Stimulated activated naive B cell treated with anti-CD40 and anti-IgM and Interleukin-4, amounts not matched to agents 10 μg/mL and 1 μg/mL and 100 μg/mL, for 72 hours (primary cell): Measurements from ENCODE around the gene FCGR3A.
A peak's percentile ranks its signal among the peaks of the same experiment; 100 is the strongest.
"Not testable (repeated sequence)": the region's sequence is repeated elsewhere in the genome, so short reads cannot be mapped to it uniquely, and the experiment has no call there.

ENCODE experiments used
- ATAC-seq, 2 donors: fragments of 150-1000 bp; cut with Tn5 transposase; replicated peaks; 2 replicates each; pipeline ENCODE4 v1.10.0; 2021; ENCODE audit warnings: moderate library complexity in 1 of 2
- DNase-seq: peaks from one replicate; pipeline ENCODE4 v3.0.0; 2021
- H3K27ac Mint-ChIP-seq: one replicate; pipeline ENCODE4 v1.8.0; 2022; ENCODE audit warnings: mild to moderate bottlenecking, mixed read lengths
- H3K27me3 Mint-ChIP-seq, 2 donors: one replicate each; pipeline ENCODE4 v1.8.0; 2022; ENCODE audit warnings: mixed read lengths in 2 of 2
- H3K36me3 Mint-ChIP-seq, 2 donors: one replicate each; pipeline ENCODE4 v1.8.0; 2022; ENCODE audit warnings: mixed read lengths in 2 of 2, mild to moderate bottlenecking in 1 of 2
- H3K4me1 Mint-ChIP-seq, 2 donors: one replicate each; pipeline ENCODE4 v1.8.0; 2022; ENCODE audit warnings: mixed read lengths in 2 of 2, mild to moderate bottlenecking in 1 of 2
- H3K4me3 Mint-ChIP-seq, 2 donors: one replicate each; pipeline ENCODE4 v1.8.0; 2022; ENCODE audit warnings: mild to moderate bottlenecking in 2 of 2, mixed read lengths in 2 of 2, moderate library complexity in 1 of 2
- H3K9me3 Mint-ChIP-seq, 2 donors: one replicate each; pipeline ENCODE4 v1.8.0; 2022; ENCODE audit warnings: mixed read lengths in 2 of 2, mild to moderate bottlenecking in 1 of 2

The FCGR3A gene

DNA sequence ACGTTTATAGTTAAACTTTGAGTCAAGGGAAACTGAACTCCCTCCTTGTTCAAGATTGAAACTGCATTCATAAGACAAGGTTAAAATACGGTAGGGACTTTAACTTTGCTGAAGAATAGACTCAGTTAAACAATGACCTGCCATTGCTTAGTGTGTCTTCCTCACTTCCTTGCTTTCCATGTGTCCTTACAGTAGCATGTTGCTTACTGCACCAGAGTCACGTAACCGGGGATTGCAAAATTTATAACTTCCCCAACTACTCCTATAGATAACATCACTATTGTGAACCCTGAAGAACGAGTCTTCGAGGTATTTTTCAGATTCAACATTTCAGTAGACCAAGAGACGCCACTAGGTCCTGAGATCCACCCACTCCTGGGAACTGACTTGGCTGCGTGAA lies 22.1 kb upstream of the FCGR3A start:
- not testable (repeated sequence) for H3K27me3 Mint-ChIP-seq, H3K4me1 Mint-ChIP-seq, H3K9me3 Mint-ChIP-seq, H3K27ac Mint-ChIP-seq, H3K36me3 Mint-ChIP-seq, H3K4me3 Mint-ChIP-seq, DNase-seq
- peak in 1 of 2 donors; percentile 29 for ATAC-seq

DNA sequence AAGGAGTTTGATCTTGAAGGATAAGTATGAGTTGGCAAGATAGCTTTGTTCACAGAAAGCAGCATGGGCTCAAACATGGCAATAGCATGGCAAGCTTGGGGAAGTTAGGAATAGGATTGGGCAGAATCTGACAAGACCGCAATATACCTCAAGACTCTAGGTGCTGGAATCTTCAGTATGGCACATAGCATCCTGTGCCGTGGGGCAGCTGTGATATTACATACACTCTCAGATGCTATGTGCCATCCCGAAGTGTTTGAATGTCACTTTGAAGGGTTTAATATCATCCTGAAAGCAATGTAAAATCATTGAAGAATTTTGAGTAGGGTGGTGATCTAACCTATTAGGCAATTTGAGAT lies 17.0 kb upstream of the FCGR3A start:
- peak in 1 of 2 donors; percentile 29 for ATAC-seq
- DNase-seq, H3K36me3 Mint-ChIP-seq, H3K9me3 Mint-ChIP-seq, H3K27ac Mint-ChIP-seq, H3K4me3 Mint-ChIP-seq, H3K4me1 Mint-ChIP-seq, H3K27me3 Mint-ChIP-seq: not testable (repeated sequence)

DNA sequence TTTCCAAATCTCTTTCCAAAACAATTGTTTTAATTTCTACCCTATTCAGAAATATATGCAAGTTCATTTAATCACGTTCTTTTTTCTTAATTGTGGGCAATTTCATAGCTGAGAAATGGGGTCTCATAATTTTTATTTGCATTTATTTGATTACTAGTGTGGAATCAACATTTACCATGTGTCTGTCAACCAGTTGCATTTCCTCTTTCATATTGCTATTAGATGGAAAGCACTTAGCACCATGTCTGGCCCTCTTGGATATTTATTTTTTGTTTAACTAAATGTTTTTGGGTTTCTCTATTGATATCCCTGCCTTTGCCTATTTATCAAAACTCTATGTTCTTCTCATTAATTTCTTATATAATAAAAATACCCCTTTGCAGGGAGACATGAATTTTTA lies 13.9 kb upstream of the FCGR3A start:
- peaks cover 12 to 18% of the 10 kb centered on the region in 2 donors for H3K4me1 Mint-ChIP-seq
- not testable (repeated sequence) for H3K36me3 Mint-ChIP-seq, H3K27ac Mint-ChIP-seq, H3K9me3 Mint-ChIP-seq, H3K4me3 Mint-ChIP-seq, ATAC-seq, H3K27me3 Mint-ChIP-seq, DNase-seq

DNA sequence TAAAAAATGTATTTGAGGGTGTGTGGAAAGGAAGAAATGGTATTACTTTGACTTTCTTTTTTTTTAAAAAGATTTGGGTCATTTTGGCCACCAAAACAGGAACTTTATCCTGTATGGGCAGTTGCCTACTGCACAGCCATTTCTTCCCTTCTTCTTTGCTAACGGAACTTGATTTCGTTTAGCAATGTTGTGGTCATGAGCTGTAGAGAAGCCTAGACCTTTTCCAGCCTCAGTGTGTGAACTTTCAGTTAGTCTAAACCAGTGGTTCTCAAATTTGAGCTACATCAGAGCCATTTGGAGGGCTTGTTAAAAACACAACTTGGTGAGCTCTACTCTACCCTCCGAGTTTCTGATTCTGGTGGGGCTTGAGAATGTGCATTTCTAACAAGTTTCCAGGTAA lies 12.8 kb upstream of the FCGR3A start:
- not testable (repeated sequence) for DNase-seq, ATAC-seq, H3K9me3 Mint-ChIP-seq, H3K27ac Mint-ChIP-seq, H3K4me3 Mint-ChIP-seq, H3K27me3 Mint-ChIP-seq, H3K36me3 Mint-ChIP-seq
- H3K4me1 Mint-ChIP-seq: peaks cover 12 to 18% of the 10 kb centered on the region in 2 donors

DNA sequence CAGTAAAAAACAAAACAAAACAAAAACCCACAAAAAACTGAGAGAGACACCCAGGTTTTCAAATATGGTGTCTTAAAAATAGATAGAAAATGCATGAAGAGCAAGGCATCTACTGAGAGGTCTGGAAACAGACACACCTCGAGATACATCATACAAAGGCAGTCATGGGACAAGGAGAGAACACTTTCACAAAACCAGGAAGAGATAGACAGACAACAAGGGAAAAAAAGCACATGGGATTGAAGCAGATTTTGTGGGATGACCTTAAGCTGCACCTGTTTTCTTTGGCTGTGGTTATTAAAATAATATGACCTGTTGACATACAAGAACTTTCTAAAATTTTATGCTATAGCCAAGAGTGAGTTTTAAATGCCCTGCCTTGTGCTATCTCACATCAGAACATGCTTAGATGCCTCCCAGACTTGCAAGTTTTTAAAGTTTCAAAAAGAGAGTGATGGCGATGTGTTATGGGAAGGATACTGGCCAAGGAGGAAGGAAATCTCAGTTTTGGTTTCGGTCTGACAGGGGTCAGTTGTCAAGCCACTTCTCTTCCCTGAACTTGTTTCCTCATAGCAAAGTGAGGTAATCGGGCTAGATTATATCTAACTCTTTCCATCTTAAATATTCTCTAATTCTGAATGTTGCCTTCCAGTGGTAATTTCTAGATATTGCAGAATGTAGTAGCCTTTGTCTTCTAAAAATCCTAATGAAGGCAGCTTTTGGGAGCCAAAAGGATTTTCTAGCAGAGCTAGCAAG lies 11.5 kb upstream of the FCGR3A start:
- H3K27me3 Mint-ChIP-seq, H3K4me3 Mint-ChIP-seq, H3K36me3 Mint-ChIP-seq, H3K9me3 Mint-ChIP-seq: not testable (repeated sequence)
- Mint-ChIP-seq H3K27ac (peak overlapping the region; percentile 1), H3K4me1 (peaks cover 8 to 14% of the 10 kb centered on the region in 2 donors)
- ATAC-seq (peak; percentile 83 to 91), DNase-seq (peak; percentile 30)

DNA sequence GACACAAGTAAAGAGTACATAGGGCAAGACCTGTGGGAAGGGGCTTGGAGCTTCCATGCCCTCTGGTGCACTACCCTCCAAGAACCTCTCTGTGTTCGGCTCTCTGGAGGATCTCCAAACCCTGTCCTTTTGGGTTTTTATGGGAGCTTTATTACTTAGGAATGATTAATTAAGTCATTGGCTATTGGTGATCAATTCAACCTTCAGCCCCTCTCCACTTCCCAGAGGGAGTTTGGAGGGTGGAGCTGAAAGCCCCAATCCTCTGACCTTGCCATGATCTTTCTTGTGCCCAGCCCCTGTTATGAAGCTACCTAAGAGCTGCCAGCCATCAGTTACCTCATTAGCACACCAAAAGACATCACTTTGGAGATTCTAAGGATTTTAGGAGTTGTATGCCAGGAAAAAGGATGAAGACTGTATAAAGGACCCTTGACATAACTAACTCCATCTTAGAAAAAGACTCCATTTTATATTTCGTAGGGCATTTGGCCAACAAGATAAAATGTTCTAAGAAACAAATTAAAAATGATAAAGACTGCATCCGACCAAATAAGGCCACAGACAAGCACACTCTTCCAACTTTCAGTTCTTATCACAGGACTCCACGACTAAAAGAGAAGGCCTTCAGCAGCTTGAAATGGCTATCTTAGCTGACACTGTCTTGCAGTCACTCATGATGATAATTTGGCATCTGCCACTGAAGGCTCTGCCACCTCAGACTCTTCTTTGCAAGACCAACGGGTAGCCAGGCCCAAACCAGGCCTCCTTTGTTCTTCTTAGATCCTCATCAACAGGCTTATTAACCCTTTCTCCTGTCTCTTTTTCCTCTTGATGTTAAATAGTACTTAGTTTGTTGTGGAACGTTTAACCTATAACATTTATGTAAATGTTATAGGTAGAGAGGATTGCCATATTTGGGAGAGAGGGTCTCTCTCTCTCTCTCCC lies 8.2 kb upstream of the FCGR3A start:
- peaks cover 15 to 29% of the 10 kb centered on the region in 2 donors for H3K4me1 Mint-ChIP-seq
- not testable (repeated sequence) for H3K27me3 Mint-ChIP-seq, H3K4me3 Mint-ChIP-seq, H3K9me3 Mint-ChIP-seq, ATAC-seq, H3K36me3 Mint-ChIP-seq, H3K27ac Mint-ChIP-seq, DNase-seq

DNA sequence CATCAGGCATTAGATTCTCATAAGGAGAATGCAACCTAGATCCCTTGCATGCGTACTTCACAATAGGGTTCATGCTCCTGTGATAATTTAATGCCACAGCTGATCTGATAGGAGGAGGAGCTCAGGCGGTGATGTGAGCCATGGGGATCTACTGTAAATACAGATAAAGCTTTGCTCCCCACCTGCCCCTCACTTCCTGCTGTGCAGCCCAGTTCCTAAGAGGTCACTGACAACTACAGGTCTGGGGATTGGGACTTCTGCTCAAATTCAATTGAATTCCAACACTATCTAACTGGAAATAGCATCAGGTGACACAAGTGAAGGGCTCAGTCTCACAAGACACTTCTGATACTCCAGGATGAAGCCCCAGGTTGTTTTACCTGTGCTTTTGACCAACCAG lies 7.4 kb upstream of the FCGR3A start:
- H3K9me3 Mint-ChIP-seq, H3K27ac Mint-ChIP-seq, H3K4me3 Mint-ChIP-seq, ATAC-seq, H3K36me3 Mint-ChIP-seq, H3K27me3 Mint-ChIP-seq, DNase-seq: not testable (repeated sequence)
- H3K4me1 Mint-ChIP-seq: peaks cover 15 to 29% of the 10 kb centered on the region in 2 donors

DNA sequence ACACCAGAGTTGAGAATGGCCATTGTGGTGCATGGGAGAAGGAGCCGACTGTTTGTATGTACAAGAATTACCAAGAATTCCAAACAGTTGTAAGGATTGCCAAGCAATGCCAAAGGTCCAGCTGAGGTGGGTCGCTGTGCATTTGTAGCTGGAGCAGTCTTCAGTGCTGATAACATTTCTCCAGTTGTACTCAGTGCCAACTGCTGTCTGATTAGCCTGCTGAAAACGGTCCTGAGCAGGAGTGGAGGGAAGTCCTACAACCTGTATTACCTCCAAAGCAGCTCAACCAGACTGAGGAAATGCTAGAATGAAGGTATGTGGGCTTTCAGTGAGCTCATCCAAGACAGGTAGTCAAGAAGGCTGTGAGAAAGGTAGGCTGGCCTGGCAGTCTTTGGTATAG lies 6.5 kb upstream of the FCGR3A start:
- H3K9me3 Mint-ChIP-seq, H3K27ac Mint-ChIP-seq, ATAC-seq, H3K27me3 Mint-ChIP-seq, DNase-seq, H3K36me3 Mint-ChIP-seq, H3K4me3 Mint-ChIP-seq: not testable (repeated sequence)
- H3K4me1 Mint-ChIP-seq: peaks cover 13 to 25% of the 10 kb centered on the region in 2 donors

DNA sequence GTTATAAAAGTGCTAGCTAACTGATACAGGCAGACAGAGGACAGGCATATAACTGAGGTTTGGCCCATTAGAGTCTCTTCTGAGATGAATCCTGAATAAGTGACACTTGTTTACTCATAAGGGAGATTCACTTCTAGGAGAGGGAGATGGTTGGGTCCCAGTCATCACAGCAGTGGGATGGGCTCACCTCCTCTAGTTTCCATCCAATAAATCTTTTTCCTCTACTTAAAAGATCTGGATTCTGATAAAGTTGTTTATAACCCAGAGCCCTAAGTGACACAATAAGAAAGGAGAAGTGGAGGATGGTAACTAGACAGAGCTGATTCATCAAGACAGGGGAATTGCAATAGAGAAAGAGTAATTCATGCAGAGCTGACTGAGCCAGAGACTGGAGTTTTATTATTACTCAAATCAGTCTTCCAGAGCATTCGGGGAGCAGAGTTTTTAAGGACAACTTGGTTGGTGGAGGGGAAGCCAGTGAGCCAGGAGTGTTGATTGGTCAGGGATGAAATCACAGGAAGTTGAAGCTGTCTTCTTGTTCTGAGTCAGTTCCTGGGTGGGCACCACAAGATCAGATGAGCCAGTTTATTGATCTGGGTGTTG lies 5.3 kb upstream of the FCGR3A start:
- not testable (repeated sequence) for H3K4me3 Mint-ChIP-seq, H3K9me3 Mint-ChIP-seq, H3K27me3 Mint-ChIP-seq, H3K36me3 Mint-ChIP-seq
- ATAC-seq: peak; percentile 98 to 99
- H3K27ac Mint-ChIP-seq: peak overlapping the region; percentile 20
- H3K4me1 Mint-ChIP-seq: peaks cover 9 to 19% of the 10 kb centered on the region in 2 donors
- peak; percentile 49 for DNase-seq

DNA sequence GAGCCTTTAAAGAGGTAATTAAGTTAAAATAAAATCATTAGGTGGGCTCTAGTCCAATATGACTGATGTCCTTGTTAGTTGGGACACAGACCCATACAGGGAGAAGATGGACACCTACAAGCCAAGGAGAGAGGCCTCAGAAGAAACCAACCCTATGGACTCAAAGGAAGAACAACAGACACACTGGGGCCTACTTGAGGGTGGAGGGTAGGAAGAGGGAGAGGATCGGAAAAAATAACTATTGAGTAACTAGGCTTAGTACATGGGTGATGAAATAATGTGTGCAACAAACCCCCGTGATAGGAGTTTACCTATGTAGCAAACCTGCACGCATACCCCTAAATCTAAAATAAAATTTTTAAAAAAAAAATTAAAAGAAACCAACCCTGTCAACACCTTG lies 4.7 kb upstream of the FCGR3A start:
- H3K4me3 Mint-ChIP-seq: peak overlapping the region in 1 of 2 donors; percentile 29
- peaks cover 9 to 19% of the 10 kb centered on the region in 2 donors for H3K4me1 Mint-ChIP-seq
- not testable (repeated sequence) for DNase-seq, H3K27me3 Mint-ChIP-seq, ATAC-seq, H3K36me3 Mint-ChIP-seq, H3K9me3 Mint-ChIP-seq
- H3K27ac Mint-ChIP-seq: peak overlapping the region; percentile 84

DNA sequence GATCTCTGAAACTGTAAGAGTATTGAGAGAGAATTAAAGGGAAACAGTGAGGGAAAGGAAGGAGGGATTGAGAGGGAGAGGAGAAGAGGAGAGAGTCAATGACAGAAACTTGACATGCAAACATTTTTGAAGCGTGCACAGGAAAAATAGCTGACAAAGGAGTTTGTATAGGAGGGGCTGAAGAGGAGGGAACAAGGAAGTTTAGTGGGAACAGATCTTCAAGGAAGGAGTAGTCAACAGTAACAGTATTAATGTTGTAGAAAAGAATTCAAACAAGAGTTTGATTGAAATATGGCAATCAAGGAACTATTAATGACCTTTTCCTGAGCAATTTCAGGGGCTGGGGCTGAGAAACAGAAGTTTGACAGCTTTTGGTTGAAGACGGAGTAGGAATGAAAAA lies 4.0 kb upstream of the FCGR3A start:
- not testable (repeated sequence) for H3K9me3 Mint-ChIP-seq, H3K27ac Mint-ChIP-seq, H3K4me3 Mint-ChIP-seq, H3K36me3 Mint-ChIP-seq, ATAC-seq, H3K27me3 Mint-ChIP-seq, DNase-seq
- peaks cover 9 to 19% of the 10 kb centered on the region in 2 donors for H3K4me1 Mint-ChIP-seq

DNA sequence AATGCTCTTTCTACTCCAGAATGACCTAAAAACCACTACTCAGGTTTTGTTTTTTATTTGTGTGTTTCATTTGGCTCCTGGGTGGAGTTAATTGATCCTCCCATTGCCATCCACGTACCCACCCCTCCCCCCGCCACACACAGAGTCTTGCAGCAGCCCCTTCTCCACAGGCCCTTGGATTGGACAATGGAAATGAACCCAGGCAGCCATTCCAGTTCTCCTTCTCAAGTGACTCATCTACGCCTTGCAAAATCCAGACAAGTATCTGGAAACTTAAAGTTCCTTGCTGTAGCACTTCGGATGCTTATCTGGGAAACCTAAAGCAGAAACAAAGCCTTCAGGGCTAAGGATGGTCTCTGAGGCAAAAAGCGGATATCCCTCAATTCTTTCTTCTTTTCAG lies 1.3 kb upstream of the FCGR3A start:
- not testable (repeated sequence) for H3K27me3 Mint-ChIP-seq, H3K9me3 Mint-ChIP-seq

DNA sequence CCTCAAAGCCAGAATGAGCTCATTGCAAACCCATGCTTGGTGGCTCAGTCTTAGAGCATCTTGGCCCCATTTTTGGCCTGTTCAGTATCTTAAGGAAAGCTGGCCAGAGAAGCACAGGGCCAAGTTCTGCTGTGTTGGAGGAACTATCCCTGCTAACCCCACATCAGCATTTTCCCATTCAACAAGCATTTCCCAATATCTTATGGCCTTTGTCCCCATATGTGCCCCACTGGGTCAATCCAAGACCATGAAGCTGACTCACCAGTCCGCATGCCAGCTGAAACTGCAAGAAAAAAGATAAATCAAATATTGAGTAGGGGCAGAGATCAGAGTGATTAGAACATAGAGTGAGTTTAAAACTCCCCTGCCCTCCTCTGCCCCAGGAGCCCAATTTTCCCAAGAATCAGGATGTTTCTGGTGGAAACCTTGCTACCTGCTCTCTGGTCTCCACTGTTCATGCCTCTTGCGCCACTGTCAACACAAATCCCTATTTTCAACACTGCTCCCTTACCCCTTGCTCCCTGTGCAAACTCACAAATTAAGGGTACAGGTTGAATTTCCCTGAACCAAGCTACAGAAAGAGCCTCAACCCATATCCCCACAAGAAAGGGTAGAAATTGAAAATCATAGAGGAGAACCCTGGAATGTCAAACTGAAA lies 740 bp downstream of the FCGR3A start:
- not testable (repeated sequence) for H3K27me3 Mint-ChIP-seq, DNase-seq, H3K4me1 Mint-ChIP-seq, ATAC-seq, H3K4me3 Mint-ChIP-seq, H3K27ac Mint-ChIP-seq, H3K36me3 Mint-ChIP-seq, H3K9me3 Mint-ChIP-seq

More for the DNA sequence above, 1.3 kb upstream of the FCGR3A start:
- H3K4me3 Mint-ChIP-seq, DNase-seq, ATAC-seq, H3K36me3 Mint-ChIP-seq, H3K27ac Mint-ChIP-seq: not testable (repeated sequence)
- H3K4me1 Mint-ChIP-seq: peaks cover 9 to 18% of the 10 kb centered on the region in 2 donors
